ENCODE results near the gene CAND2.

DNA sequence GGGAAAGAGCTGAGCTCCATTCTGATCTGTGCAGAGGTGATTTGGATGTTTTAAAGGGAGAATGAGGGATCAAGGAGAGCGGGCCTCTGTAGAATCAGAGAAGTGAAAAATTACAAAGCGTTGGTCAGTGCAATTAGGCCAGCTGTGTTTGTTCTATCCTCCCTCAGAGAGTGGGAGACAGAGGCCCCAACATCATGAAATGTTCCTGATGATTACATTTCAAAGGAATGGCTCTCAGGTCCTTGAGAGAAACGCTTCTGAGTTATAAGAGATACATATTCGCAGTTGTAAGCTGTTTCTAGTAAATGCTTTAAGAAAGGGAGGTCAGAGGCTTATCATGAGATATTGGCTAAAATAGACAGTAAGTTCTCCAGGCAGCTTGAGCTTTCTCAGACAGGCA is 15.7 kb upstream of the CAND2 start:
- TF ChIP-seq, protein P1, sequence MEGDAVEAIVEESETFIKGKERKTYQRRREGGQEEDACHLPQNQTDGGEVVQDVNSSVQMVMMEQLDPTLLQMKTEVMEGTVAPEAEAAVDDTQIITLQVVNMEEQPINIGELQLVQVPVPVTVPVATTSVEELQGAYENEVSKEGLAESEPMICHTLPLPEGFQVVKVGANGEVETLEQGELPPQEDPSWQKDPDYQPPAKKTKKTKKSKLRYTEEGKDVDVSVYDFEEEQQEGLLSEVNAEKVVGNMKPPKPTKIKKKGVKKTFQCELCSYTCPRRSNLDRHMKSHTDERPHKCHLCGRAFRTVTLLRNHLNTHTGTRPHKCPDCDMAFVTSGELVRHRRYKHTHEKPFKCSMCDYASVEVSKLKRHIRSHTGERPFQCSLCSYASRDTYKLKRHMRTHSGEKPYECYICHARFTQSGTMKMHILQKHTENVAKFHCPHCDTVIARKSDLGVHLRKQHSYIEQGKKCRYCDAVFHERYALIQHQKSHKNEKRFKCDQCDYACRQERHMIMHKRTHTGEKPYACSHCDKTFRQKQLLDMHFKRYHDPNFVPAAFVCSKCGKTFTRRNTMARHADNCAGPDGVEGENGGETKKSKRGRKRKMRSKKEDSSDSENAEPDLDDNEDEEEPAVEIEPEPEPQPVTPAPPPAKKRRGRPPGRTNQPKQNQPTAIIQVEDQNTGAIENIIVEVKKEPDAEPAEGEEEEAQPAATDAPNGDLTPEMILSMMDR (IDR thresholded peaks at IDR 0.05; ENCODE audit: low read depth, low read length, missing input control), result no peak
- TF ChIP-seq EGR1 (IDR thresholded peaks at IDR 0.05; ENCODE audit: low read depth in 2 of 2), result no peak
- TF ChIP-seq, protein P2, sequence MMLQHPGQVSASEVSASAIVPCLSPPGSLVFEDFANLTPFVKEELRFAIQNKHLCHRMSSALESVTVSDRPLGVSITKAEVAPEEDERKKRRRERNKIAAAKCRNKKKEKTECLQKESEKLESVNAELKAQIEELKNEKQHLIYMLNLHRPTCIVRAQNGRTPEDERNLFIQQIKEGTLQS (IDR thresholded peaks at IDR 0.05), result no peak
- TF ChIP-seq HNF4G (IDR thresholded peaks at IDR 0.05), result no peak

Data from liver (tissue), 3 donors.